SU-DHL-6 (cell line): ENCODE results near the gene ANKRD23.

Source experiments
- EZH2phosphoT487 ChIP-seq: fragments of 200-600 bp; sonication (generic), shearing (Covaris generic); conservative IDR thresholded peaks from 2 replicates; pipeline ENCODE4 v1.6.1; 2018; ENCODE audit warnings: mild to moderate bottlenecking, antibody characterized with exemption, low read length, moderate library complexity, mixed read lengths
- TF ChIP-seq, protein P1 (sequence below): fragments of 200-600 bp; sonication (generic); IDR thresholded peaks from one replicate; pipeline ENCODE4 v1.5.1; 2017; ENCODE audit warnings: antibody characterized with exemption, mild to moderate bottlenecking, low read length, moderate library complexity; ENCODE audit not compliant: insufficient read depth, poor library complexity, severe bottlenecking

DNA sequence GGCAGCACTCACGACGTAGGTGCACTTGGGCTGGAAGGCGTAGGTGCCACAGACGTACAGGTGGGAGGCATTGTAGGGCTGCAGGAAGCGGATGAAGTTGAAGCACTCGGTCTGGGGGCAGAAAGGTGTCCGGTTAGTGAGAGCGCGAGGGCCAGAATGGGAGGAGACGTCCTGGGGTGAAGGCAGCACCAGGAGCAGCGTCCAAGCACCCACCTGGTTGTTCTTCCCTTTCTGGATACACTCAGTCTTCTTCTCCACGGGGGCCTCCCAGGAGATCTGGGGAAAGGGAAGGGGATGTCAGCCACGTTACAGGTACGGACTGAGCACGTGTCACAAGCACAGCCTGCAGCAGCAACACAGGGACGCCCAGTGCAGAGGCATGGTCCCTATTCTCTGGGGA lies 21.8 kb upstream of the ANKRD23 start:
- TF ChIP-seq, protein P1, sequence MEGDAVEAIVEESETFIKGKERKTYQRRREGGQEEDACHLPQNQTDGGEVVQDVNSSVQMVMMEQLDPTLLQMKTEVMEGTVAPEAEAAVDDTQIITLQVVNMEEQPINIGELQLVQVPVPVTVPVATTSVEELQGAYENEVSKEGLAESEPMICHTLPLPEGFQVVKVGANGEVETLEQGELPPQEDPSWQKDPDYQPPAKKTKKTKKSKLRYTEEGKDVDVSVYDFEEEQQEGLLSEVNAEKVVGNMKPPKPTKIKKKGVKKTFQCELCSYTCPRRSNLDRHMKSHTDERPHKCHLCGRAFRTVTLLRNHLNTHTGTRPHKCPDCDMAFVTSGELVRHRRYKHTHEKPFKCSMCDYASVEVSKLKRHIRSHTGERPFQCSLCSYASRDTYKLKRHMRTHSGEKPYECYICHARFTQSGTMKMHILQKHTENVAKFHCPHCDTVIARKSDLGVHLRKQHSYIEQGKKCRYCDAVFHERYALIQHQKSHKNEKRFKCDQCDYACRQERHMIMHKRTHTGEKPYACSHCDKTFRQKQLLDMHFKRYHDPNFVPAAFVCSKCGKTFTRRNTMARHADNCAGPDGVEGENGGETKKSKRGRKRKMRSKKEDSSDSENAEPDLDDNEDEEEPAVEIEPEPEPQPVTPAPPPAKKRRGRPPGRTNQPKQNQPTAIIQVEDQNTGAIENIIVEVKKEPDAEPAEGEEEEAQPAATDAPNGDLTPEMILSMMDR, result no peak
- no peak for TF ChIP-seq EZH2phosphoT487
